Measurements from ENCODE around the gene CACNB1.
A peak's percentile ranks its signal among the peaks of the same experiment; 100 is the strongest.

- TF ChIP-seq CTCF (IDR thresholded peaks at IDR 0.05; ENCODE audit: poor library complexity) (no peak), EZH2 (IDR thresholded peaks at IDR 0.05; ENCODE audit: borderline replicate concordance) (peak; percentile 77), EZH2phosphoT487 (IDR thresholded peaks at IDR 0.05; ENCODE audit: low read depth, severe bottlenecking, unreplicated experiment) (no peak)
Observed at GRCh38 chr17:39225308-39225958, 28.0 kb upstream of the CACNB1 start, which contains the start of gene STAC2.

Measured in hepatocyte (in vitro differentiated cells).